Glutamatergic neuron (in vitro differentiated cells): ENCODE results near the gene SFR1. TPM values are rescaled to one million over a fixed set of nuclear protein-coding genes. Genes with fewer than 3 reads are reported as not detected.

Source experiments
- DNase-seq: peaks from one replicate; pipeline ENCODE4 v3.0.0; 2022
- H3K27ac Mint-ChIP-seq: one replicate; pipeline ENCODE4 v1.8.0; 2020; ENCODE audit warnings: mild to moderate bottlenecking, mixed read lengths, inconsistent platforms; ENCODE audit not compliant: unreplicated experiment
- H3K27me3 Mint-ChIP-seq: one replicate; pipeline ENCODE4 v1.8.0; 2020; ENCODE audit warnings: mild to moderate bottlenecking, moderate library complexity, mixed read lengths, inconsistent platforms; ENCODE audit not compliant: unreplicated experiment
- H3K36me3 Mint-ChIP-seq: one replicate; pipeline ENCODE4 v1.8.0; 2020; ENCODE audit warnings: mild to moderate bottlenecking, mixed read lengths, inconsistent platforms; ENCODE audit not compliant: unreplicated experiment
- H3K4me1 Mint-ChIP-seq: one replicate; pipeline ENCODE4 v1.8.0; 2020; ENCODE audit warnings: mild to moderate bottlenecking, low read depth, mixed read lengths, inconsistent platforms; ENCODE audit not compliant: unreplicated experiment
- H3K4me3 Mint-ChIP-seq: one replicate; pipeline ENCODE4 v1.8.0; 2020; ENCODE audit warnings: mild to moderate bottlenecking, mixed read lengths, inconsistent platforms; ENCODE audit not compliant: unreplicated experiment
- H3K9me3 Mint-ChIP-seq: one replicate; pipeline ENCODE4 v1.8.0; 2020; ENCODE audit warnings: mild to moderate bottlenecking, moderate library complexity, mixed read lengths, inconsistent platforms; ENCODE audit not compliant: unreplicated experiment
- total RNA-seq: library from RNA; stranded (reverse); fragmentation: NEBNext Ultra II Directional; extraction: Animal tissue kit (Norgen Biotek cat#: 25700); gene quantifications from one replicate; pipeline ENCODE4 v1.2.1, GENCODE V29; 2021; ENCODE audit not compliant: unreplicated experiment
- TF ChIP-seq, protein P1 (sequence below): fragments of 200-600 bp; sonication (generic); IDR thresholded peaks from one replicate; pipeline ENCODE4 v1.5.0; 2021; ENCODE audit not compliant: partially characterized antibody, unreplicated experiment

The SFR1 gene
- total RNA-seq, 1 donor from 2014 or later, result 4.7 TPM

- Mint-ChIP-seq H3K4me1 (no peaks in the 10 kb centered on the region), H3K4me3 (no peak overlapping the region), H3K9me3 (no peaks in the 10 kb centered on the region), H3K27me3 (no peaks in the 10 kb centered on the region), H3K27ac (no peak overlapping the region), H3K36me3 (no peaks in the 10 kb centered on the region)
- TF ChIP-seq, protein P1, sequence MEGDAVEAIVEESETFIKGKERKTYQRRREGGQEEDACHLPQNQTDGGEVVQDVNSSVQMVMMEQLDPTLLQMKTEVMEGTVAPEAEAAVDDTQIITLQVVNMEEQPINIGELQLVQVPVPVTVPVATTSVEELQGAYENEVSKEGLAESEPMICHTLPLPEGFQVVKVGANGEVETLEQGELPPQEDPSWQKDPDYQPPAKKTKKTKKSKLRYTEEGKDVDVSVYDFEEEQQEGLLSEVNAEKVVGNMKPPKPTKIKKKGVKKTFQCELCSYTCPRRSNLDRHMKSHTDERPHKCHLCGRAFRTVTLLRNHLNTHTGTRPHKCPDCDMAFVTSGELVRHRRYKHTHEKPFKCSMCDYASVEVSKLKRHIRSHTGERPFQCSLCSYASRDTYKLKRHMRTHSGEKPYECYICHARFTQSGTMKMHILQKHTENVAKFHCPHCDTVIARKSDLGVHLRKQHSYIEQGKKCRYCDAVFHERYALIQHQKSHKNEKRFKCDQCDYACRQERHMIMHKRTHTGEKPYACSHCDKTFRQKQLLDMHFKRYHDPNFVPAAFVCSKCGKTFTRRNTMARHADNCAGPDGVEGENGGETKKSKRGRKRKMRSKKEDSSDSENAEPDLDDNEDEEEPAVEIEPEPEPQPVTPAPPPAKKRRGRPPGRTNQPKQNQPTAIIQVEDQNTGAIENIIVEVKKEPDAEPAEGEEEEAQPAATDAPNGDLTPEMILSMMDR, result no peak
- DNase-seq, result no peak
These were observed 18.0 kb upstream of the SFR1 start for GRCh38 chr10:104103956-104104355.

DNA sequence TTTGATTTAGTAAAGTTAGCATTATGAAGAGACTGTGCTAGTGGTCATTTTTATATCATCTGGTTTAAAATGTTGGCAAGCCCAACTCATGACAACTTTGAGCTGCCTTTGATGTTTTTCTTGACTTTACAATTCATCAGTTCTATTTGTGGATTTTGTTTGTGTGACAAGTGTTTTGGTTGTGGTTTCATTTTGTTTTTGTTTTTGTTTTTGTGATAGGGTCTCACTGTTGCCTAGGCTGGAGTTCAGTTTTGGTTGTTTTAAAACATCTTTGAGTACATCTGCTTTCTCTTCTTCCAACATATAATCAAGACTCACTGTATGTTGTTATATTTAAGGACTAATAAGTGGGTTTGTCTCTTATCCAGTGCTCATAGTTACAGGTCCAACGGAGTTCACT, 17.6 kb upstream of the SFR1 start:
- H3K4me1 Mint-ChIP-seq, result no peaks in the 10 kb centered on the region
- no peaks in the 10 kb centered on the region for H3K27me3 Mint-ChIP-seq
- no peaks in the 10 kb centered on the region for H3K36me3 Mint-ChIP-seq
- no peak overlapping the region for H3K27ac Mint-ChIP-seq
- H3K4me3 Mint-ChIP-seq, result no peak overlapping the region
- no peak for DNase-seq
- TF ChIP-seq, protein P1, result no peak
- H3K9me3 Mint-ChIP-seq, result no peaks in the 10 kb centered on the region

- Mint-ChIP-seq H3K9me3 (no peaks in the 10 kb centered on the region), H3K36me3 (no peaks in the 10 kb centered on the region), H3K27ac (no peak overlapping the region), H3K27me3 (no peaks in the 10 kb centered on the region), H3K4me1 (no peaks in the 10 kb centered on the region), H3K4me3 (no peak overlapping the region)
- no peak for DNase-seq
- TF ChIP-seq, protein P1, result no peak
These were observed 17.0 kb upstream of the SFR1 start for GRCh38 chr10:104104926-104105325.

- Mint-ChIP-seq H3K27ac (no peak overlapping the region), H3K9me3 (no peaks in the 10 kb centered on the region), H3K4me3 (no peak overlapping the region), H3K4me1 (no peaks in the 10 kb centered on the region), H3K27me3 (no peaks in the 10 kb centered on the region), H3K36me3 (no peaks in the 10 kb centered on the region)
- TF ChIP-seq, protein P1, result no peak
- no peak for DNase-seq
These were observed 11.9 kb upstream of the SFR1 start for GRCh38 chr10:104109908-104110662.

DNA sequence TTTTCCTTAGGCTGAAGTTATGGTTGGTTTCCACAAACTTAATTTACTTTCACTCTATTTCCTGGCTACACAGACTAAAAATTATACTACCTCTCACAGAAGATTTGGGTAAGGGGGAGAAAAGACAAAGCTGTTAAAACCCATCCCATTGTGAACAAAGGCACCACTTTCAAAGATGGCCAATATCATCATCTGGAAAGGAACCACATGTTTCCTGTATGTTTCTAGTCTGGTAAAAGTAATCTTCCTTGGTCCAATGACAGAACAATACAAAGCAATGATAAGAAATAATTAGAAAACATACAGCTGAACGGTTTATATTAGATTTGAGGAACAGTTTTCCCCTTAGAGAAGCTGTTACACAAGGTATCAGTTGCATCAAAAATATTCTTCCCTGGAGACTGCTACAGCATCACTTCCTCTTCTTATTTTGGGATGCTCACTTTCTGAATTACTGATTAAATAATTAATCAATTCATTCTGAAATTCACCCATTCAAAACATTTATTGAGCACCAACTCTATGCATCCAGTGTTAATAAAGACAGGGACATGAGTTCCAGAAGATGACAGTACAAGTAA, 8.5 kb upstream of the SFR1 start:
- Mint-ChIP-seq H3K9me3 (no peaks in the 10 kb centered on the region), H3K27ac (no peak overlapping the region), H3K4me3 (no peak overlapping the region), H3K27me3 (peaks cover 1% of the 10 kb centered on the region), H3K36me3 (no peaks in the 10 kb centered on the region), H3K4me1 (no peaks in the 10 kb centered on the region)
- no peak for DNase-seq
- TF ChIP-seq, protein P1, result no peak
